ENCODE measurements around the gene TIMP2.
"Not testable (repeated sequence)": the region's sequence is repeated elsewhere in the genome, so short reads cannot be mapped to it uniquely, and the experiment has no call there.

The TIMP2 gene

GRCh38 chr17:78873519-78874340, 51.5 kb downstream of the TIMP2 start:
- DNase-seq (ENCODE audit: extremely low read depth in 1 of 2, low read depth in 1 of 2): no peak

GRCh38 chr17:78872486-78872885, 52.7 kb downstream of the TIMP2 start:
- DNase-seq (ENCODE audit: extremely low read depth in 1 of 2, low read depth in 1 of 2): no peak

- DNase-seq (ENCODE audit: extremely low read depth in 1 of 2, low read depth in 1 of 2): no peak
Measured at GRCh38 chr17:78870621-78871020, 54.6 kb downstream of the TIMP2 start.

DNA sequence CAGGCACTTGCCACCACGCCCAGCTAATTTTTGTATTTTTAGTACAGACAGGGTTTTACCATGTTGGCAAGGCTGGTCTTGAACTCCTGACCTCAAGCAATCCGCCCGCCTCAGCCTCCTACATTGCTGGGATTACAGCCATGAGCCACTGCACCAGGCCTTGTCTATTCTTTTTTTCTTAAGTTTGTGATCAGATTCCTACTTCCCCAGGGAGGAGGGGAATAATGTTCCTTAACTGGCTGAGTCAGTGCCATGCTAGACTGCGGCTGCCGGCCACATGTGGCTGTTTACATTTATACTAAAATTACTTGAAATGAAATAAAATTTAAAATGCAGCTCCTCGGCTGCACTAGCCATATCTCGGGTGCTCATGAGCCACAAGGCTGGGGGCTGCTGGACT, 56.8 kb downstream of the TIMP2 start:
- no peak for DNase-seq (ENCODE audit: extremely low read depth in 1 of 2, low read depth in 1 of 2)

GRCh38 chr17:78867046-78867445, 58.1 kb downstream of the TIMP2 start:
- DNase-seq (ENCODE audit: extremely low read depth in 1 of 2, low read depth in 1 of 2): not testable (repeated sequence)

GRCh38 chr17:78865682-78866390, 59.4 kb downstream of the TIMP2 start:
- DNase-seq (ENCODE audit: extremely low read depth in 1 of 2, low read depth in 1 of 2): peak; percentile 21 to 37

GRCh38 chr17:78864117-78864516, 61.1 kb downstream of the TIMP2 start:
- DNase-seq (ENCODE audit: extremely low read depth in 1 of 2, low read depth in 1 of 2): no peak

DNA sequence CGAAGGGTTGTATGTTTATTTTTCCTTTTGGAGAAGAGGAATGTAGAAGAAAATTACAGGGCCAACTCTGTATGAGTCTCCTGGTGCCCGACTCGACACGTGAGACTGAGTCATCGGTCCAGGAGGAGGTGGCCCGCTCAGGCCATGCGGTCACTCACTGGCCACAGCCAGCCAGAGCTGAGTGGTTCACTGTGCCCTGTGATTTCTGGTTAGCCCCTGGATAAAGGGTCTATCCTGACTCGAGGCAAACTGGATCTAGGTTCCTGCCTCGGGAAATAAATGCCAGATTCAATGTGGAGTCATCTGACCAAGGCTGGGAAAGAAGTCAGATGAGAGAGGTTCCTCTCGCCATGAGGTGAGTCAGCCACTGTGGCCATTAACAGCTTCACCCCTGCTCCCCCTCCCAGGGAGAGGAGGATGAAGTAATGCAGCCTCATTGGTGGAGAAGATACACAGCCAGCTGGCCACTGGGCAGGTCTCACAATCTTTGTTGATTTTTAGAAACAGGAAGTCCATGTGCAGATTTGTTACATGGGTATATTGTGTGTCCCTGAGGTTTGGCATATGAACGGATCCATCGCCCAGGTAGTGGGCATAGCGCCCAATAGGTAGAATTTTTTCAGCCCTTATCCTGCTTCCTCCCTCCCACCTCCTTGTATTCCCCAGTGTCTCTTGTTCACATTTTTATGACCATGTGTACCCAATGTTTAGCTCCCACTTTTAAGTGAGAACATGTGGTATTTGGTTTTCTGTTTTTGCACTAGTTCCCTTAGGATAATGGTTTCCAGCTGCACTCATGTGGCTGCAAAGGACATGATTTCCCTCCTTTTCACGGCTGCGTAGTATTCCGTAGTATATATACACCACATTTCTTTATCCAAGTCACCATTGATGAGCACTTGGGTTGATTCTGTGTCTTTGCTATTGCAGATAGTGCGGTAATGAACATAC, 62.8 kb downstream of the TIMP2 start:
- DNase-seq (ENCODE audit: extremely low read depth in 1 of 2, low read depth in 1 of 2): no peak

DNA sequence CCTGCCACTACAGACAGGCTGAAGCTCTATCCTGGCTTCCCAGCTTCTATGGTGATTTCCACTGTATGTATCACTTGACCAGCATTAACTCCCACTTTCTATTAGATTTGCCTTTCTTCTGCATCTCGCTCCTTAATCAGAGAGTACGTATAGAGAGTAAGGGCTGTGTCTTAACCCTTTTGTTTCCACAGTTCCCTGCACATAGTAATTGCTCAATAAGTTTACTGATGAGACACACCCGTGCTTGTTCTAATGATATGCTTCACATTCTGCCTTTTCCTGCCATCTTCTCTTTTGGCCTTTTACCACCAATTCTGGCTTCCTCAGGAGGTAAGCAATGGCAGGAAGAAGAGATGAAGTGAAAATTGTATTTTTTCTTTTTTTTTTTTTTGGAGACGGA, 64.0 kb downstream of the TIMP2 start:
- no peak for DNase-seq (ENCODE audit: extremely low read depth in 1 of 2, low read depth in 1 of 2)

DNA sequence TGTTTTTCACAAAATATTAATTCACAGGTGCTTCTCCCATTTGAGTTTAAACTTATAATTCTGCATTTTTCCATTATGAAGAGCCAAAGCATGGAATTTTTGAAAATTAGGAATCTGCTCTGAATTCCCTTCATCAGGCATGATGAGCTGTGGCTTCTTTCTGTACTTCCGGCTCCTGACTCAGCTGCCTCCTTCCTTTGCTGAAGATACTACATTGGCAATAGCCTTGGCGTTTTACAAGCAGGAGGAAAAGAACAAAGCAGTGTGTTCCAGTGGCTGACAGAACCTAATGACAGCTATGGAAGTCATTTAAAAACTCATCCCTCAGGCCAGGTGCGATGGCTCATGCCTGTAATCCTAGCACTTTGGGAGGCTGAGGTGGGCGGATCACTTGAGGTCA, 66.1 kb downstream of the TIMP2 start:
- no peak for DNase-seq (ENCODE audit: extremely low read depth in 1 of 2, low read depth in 1 of 2)

- DNase-seq (ENCODE audit: extremely low read depth in 1 of 2, low read depth in 1 of 2): no peak
Measured at GRCh38 chr17:78857266-78857665, 67.9 kb downstream of the TIMP2 start.

GRCh38 chr17:78855561-78856165, 69.5 kb downstream of the TIMP2 start:
- DNase-seq (ENCODE audit: extremely low read depth in 1 of 2, low read depth in 1 of 2): no peak

DNA sequence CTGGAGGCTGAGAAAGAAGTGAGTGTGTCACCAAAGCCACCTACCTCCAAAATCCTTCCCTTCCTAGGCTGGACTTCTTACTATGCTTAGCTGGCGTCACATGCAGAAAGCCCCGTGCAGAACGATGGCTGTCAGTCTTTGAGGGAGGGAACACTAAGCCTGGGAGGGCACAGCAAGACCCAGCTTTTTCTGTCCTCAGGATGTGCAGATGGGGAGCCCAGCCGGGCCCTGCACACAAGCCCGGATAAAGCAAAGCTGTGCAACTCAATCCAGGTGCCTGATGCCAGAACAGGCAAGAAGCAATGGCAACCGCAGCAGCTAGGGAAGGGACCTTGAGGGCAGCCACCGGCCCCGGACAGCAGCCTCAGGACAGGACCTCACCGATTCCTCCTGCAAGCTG, 70.7 kb downstream of the TIMP2 start:
- DNase-seq (ENCODE audit: extremely low read depth in 1 of 2, low read depth in 1 of 2): no peak

GRCh38 chr17:78853926-78854394, 71.2 kb downstream of the TIMP2 start:
- no peak for DNase-seq (ENCODE audit: extremely low read depth in 1 of 2, low read depth in 1 of 2)

GRCh38 chr17:78852709-78853121, 72.5 kb downstream of the TIMP2 start:
- DNase-seq (ENCODE audit: extremely low read depth in 1 of 2, low read depth in 1 of 2): no peak

DNA sequence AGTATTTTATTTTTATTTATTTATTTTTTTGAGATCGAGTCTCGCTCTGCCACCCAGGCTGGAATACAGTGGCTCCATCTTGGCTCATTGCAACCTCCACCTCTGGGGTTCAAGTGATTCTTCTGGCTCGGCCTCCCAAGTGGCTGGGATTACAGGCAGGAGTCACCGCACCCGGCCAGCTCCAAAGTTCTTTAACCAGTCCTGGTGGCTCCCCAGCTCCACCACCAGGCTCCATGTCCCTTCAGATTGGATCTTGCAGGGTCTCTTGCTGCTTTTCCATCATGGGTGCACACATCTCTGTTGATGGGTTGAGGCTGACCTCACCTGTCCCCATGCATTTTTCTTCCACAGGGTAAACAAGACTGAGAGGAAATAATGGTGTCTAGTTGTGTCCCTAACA, 76.2 kb downstream of the TIMP2 start:
- no peak for DNase-seq (ENCODE audit: extremely low read depth in 1 of 2, low read depth in 1 of 2)

GRCh38 chr17:78847052-78847451, 78.1 kb downstream of the TIMP2 start:
- no peak for DNase-seq (ENCODE audit: extremely low read depth in 1 of 2, low read depth in 1 of 2)

GRCh38 chr17:78844301-78845005, 80.7 kb downstream of the TIMP2 start:
- no peak for DNase-seq (ENCODE audit: extremely low read depth in 1 of 2, low read depth in 1 of 2)

GRCh38 chr17:78842881-78843565, 82.2 kb downstream of the TIMP2 start:
- peak; percentile 25 to 31 for DNase-seq (ENCODE audit: extremely low read depth in 1 of 2, low read depth in 1 of 2)

Data from activated CD8-positive, alpha-beta memory T cell treated with anti-CD3 and anti-CD28 coated beads for 1 hour (primary cell).